ENCODE data around the gene SLC28A2. TPM values are rescaled to one million over a fixed set of nuclear protein-coding genes. Genes with fewer than 3 reads are reported as not detected.

SLC28A2 gene
- total RNA-seq, 4 donors from 2014 or later, result 0.37 to 11.1 (median 5.1) TPM

DNA sequence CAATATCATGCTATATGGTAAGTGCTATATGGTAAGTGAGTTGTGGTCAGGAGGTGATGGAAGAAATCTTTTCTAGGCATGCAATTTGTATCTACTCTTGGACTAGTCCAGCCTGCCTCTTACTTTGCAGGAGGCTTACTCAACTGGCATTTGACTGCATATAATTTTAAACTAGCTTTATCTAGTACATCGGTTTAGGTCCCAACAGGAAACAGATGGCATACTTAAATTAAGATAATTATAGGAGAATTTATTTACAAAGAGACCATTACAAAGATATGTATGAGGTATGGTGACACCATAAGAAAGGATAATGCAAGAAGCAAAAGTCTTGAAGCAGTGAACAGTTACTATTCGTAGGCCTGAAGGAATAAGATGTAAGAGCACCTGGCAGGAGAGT is 7.8 kb downstream of the SLC28A2 start:
- peaks cover 0 to 6% (median 1%) of the 10 kb centered on the region in 4 donors for H3K4me1 ChIP-seq
- in situ Hi-C loops (cut with MboI; ENCODE audit: low pct_ligation_motif_present in 1 of 4, low pct_unique_long_range_greater_than_20kb in 1 of 4, low sequenced_read_pairs in 3 of 4) (loop anchor here in 1 of 4 donors (10.0 kb wide), 1 partner anchor 45 kb away; no protein-coding TSS in a partner anchor), intact Hi-C loops (cut with DNase I; ENCODE audit: low total_unique reads) (no loop called here)
- no peak overlapping the region for H3K27ac ChIP-seq
- H3K9me3 ChIP-seq, result no peaks in the 10 kb centered on the region
- no peaks in the 10 kb centered on the region for H3K27me3 ChIP-seq
- H3K4me3 ChIP-seq, result no peak overlapping the region
- no peak for DNase-seq
- H3K36me3 ChIP-seq, result no peaks in the 10 kb centered on the region
- no peak for TF ChIP-seq POLR2A (IDR thresholded peaks at IDR 0.05)
- TF ChIP-seq, protein P1, sequence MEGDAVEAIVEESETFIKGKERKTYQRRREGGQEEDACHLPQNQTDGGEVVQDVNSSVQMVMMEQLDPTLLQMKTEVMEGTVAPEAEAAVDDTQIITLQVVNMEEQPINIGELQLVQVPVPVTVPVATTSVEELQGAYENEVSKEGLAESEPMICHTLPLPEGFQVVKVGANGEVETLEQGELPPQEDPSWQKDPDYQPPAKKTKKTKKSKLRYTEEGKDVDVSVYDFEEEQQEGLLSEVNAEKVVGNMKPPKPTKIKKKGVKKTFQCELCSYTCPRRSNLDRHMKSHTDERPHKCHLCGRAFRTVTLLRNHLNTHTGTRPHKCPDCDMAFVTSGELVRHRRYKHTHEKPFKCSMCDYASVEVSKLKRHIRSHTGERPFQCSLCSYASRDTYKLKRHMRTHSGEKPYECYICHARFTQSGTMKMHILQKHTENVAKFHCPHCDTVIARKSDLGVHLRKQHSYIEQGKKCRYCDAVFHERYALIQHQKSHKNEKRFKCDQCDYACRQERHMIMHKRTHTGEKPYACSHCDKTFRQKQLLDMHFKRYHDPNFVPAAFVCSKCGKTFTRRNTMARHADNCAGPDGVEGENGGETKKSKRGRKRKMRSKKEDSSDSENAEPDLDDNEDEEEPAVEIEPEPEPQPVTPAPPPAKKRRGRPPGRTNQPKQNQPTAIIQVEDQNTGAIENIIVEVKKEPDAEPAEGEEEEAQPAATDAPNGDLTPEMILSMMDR (IDR thresholded peaks at IDR 0.05), result no peak
- TF ChIP-seq EP300 (IDR thresholded peaks at IDR 0.05; ENCODE audit: low read depth), result no peak
- no peak for TF ChIP-seq POLR2AphosphoS5 (IDR thresholded peaks at IDR 0.05)
- WGBS, 2 donors (ENCODE audit: low coverage in 1 of 2), result 63 to 69% methylated on average over 2 of the region's 2 CpGs

DNA sequence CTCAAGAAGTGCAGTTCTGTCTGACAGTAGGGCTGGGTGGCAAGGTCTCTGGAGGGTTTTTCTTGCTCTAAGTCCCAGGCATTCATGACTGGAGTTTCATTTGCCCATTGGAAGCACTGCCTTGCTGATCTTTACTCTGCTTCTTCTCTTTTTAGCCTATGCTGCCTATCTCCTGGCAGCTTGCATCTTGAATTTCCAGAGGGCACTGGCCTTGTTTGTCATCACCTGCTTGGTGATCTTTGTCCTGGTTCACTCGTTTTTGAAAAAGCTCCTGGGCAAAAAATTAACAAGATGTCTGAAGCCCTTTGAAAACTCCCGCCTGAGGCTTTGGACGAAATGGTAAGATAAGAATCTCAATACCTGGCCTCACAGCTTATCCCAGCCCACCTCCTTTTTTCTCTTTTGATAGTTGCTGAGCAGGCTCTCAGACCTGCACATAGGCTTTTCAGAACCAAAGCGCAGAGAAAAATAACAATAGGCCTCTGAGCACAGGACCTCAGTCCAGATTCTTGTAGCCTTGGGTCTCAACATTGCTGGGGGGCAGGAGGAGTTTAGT is 10.9 kb downstream of the SLC28A2 start:
- WGBS, 2 donors (ENCODE audit: low coverage in 1 of 2), result 38 to 65% methylated on average over 2 to 4 of the region's 4 CpGs

DNA sequence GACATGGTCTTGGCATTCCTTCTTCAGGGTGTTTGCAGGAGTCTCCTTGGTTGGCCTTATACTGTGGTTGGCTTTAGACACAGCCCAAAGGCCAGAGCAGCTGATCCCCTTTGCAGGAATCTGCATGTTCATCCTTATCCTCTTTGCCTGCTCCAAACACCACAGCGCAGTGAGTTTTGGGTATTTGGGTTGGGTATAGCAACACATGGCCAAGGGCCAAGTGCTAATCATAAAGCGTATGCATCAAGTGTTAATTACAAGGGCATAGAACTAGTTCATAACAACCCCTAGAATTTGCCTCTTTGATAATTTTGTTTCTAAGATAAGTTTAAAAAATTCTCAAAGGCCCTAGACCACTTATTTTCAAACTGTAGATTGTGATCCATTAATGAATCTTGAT is 11.8 kb downstream of the SLC28A2 start:
- no peak for TF ChIP-seq EP300 (IDR thresholded peaks at IDR 0.05; ENCODE audit: low read depth)
- H3K27me3 ChIP-seq, result no peaks in the 10 kb centered on the region
- in situ Hi-C loops (cut with MboI; ENCODE audit: low pct_ligation_motif_present in 1 of 4, low pct_unique_long_range_greater_than_20kb in 1 of 4, low sequenced_read_pairs in 3 of 4) (loop anchor here in 1 of 4 donors (10.0 kb wide), 1 partner anchor 49 kb away; no protein-coding TSS in a partner anchor), intact Hi-C loops (cut with DNase I; ENCODE audit: low total_unique reads) (no loop called here)
- no peak for DNase-seq
- H3K4me3 ChIP-seq, result no peak overlapping the region
- H3K9me3 ChIP-seq, result no peaks in the 10 kb centered on the region
- no peak overlapping the region for H3K27ac ChIP-seq
- WGBS, 2 donors (ENCODE audit: low coverage in 1 of 2), result 92 to 100% methylated on average over 1 to 2 of the region's 2 CpGs
- H3K36me3 ChIP-seq, result no peaks in the 10 kb centered on the region
- H3K4me1 ChIP-seq, result no peaks in the 10 kb centered on the region

More for the DNA sequence above, 10.9 kb downstream of the SLC28A2 start:
- no peaks in the 10 kb centered on the region for H3K36me3 ChIP-seq
- no peak for TF ChIP-seq EP300 (IDR thresholded peaks at IDR 0.05; ENCODE audit: low read depth)
- TF ChIP-seq POLR2A (IDR thresholded peaks at IDR 0.05), result no peak
- TF ChIP-seq, protein P1 (IDR thresholded peaks at IDR 0.05), result no peak
- no peak for TF ChIP-seq POLR2AphosphoS5 (IDR thresholded peaks at IDR 0.05)
- no peak overlapping the region for H3K27ac ChIP-seq
- intact Hi-C loops (cut with DNase I; ENCODE audit: low total_unique reads), result no loop called here
- H3K4me1 ChIP-seq, result no peaks in the 10 kb centered on the region
- no peaks in the 10 kb centered on the region for H3K27me3 ChIP-seq
- no peak overlapping the region for H3K4me3 ChIP-seq
- DNase-seq, result no peak
- H3K9me3 ChIP-seq, result no peaks in the 10 kb centered on the region
- in situ Hi-C loops (cut with MboI; ENCODE audit: low pct_ligation_motif_present in 1 of 4, low pct_unique_long_range_greater_than_20kb in 1 of 4, low sequenced_read_pairs in 3 of 4), result loop anchor here in 1 of 4 donors (10.0 kb wide), 1 partner anchor 48 kb away; no protein-coding TSS in a partner anchor

DNA sequence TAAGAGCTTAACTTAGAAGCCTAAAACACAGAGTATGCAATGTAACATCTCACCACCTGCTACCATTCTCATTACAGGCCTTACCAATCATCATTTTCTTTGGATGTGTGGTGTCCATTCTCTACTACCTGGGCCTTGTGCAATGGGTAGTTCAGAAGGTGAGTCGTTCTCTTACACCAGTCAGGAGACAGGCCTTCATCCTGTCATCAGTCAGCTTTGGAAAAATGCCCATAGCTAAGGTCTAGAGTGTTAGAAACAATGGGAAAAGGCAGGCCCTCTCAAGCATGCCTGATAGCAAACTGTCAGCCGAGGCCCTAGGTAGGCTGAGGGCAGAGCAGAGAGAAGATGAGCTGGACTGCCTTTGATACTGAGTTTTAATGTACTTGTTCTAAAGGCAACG is 13.5 kb downstream of the SLC28A2 start:
- Histone ChIP-seq H3K36me3 (no peaks in the 10 kb centered on the region), H3K4me3 (no peak overlapping the region), H3K27ac (no peak overlapping the region), H3K4me1 (no peaks in the 10 kb centered on the region), H3K9me3 (no peaks in the 10 kb centered on the region), H3K27me3 (no peaks in the 10 kb centered on the region)
- intact Hi-C loops (cut with DNase I; ENCODE audit: low total_unique reads) (no loop called here), in situ Hi-C loops (cut with MboI; ENCODE audit: low pct_ligation_motif_present in 1 of 4, low pct_unique_long_range_greater_than_20kb in 1 of 4, low sequenced_read_pairs in 3 of 4) (loop anchor here in 1 of 4 donors (10.0 kb wide), 1 partner anchor 51 kb away; no protein-coding TSS in a partner anchor)
- no peak for DNase-seq
- TF ChIP-seq EP300 (IDR thresholded peaks at IDR 0.05; ENCODE audit: low read depth) (no peak), POLR2A (IDR thresholded peaks at IDR 0.05) (no peak), POLR2AphosphoS5 (IDR thresholded peaks at IDR 0.05) (no peak)
- TF ChIP-seq, protein P1 (IDR thresholded peaks at IDR 0.05), result no peak
- WGBS, 2 donors (ENCODE audit: low coverage in 1 of 2), result 86 to 89% methylated on average over 3 of the region's 3 CpGs
